HUES48 (cell line): ENCODE data around the gene KRT40.

Source experiments
- H3K27ac ChIP-seq: one replicate; pipeline ENCODE4 v1.7.0; 2013; ENCODE audit warnings: low read depth, low read length, inconsistent platforms
- H3K27me3 ChIP-seq: 2 replicates; pipeline ENCODE4 v1.6.1; 2013; ENCODE audit warnings: mild to moderate bottlenecking, low read length; ENCODE audit not compliant: control insufficient read depth, insufficient read depth
- H3K36me3 ChIP-seq: 2 replicates; pipeline ENCODE4 v1.6.1; 2013; ENCODE audit warnings: low read length; ENCODE audit not compliant: control insufficient read depth, insufficient read depth
- H3K4me1 ChIP-seq: 2 replicates; pipeline ENCODE4 v1.6.1; 2013; ENCODE audit warnings: mild to moderate bottlenecking, low read length; ENCODE audit not compliant: control insufficient read depth, insufficient read depth
- H3K4me3 ChIP-seq: 2 replicates; pipeline ENCODE4 v1.5.1; 2013; ENCODE audit warnings: mild to moderate bottlenecking, low read depth, low read length
- H3K9ac ChIP-seq: 2 replicates; pipeline ENCODE4 v1.6.1; 2013; ENCODE audit warnings: mild to moderate bottlenecking, low read depth, low read length, moderate library complexity
- H3K9me3 ChIP-seq: 2 replicates; pipeline ENCODE4 v1.6.1; 2013; ENCODE audit warnings: low read length; ENCODE audit not compliant: control insufficient read depth, insufficient read depth

Gene KRT40

GRCh38 chr17:40952154-40952553 is 32.0 kb downstream of the KRT40 start:
- no peaks in the 10 kb centered on the region for H3K9me3 ChIP-seq
- H3K4me1 ChIP-seq = peaks cover 9% of the 10 kb centered on the region
- H3K4me3 ChIP-seq = no peak overlapping the region
- no peak overlapping the region for H3K27ac ChIP-seq
- H3K36me3 ChIP-seq = no peaks in the 10 kb centered on the region
- H3K27me3 ChIP-seq = no peaks in the 10 kb centered on the region
- no peak overlapping the region for H3K9ac ChIP-seq

- Histone ChIP-seq H3K36me3 (no peaks in the 10 kb centered on the region), H3K9ac (no peak overlapping the region), H3K27me3 (no peaks in the 10 kb centered on the region), H3K4me1 (no peaks in the 10 kb centered on the region), H3K4me3 (no peak overlapping the region), H3K9me3 (no peaks in the 10 kb centered on the region), H3K27ac (no peak overlapping the region)
Measured at GRCh38 chr17:40951011-40951622, 33.0 kb downstream of the KRT40 start.

- H3K27me3 ChIP-seq = no peaks in the 10 kb centered on the region
- no peaks in the 10 kb centered on the region for H3K9me3 ChIP-seq
- no peaks in the 10 kb centered on the region for H3K36me3 ChIP-seq
- H3K9ac ChIP-seq = no peak overlapping the region
- no peak overlapping the region for H3K4me3 ChIP-seq
- no peaks in the 10 kb centered on the region for H3K4me1 ChIP-seq
- H3K27ac ChIP-seq = no peak overlapping the region
Measured at GRCh38 chr17:40950176-40950575, 34.0 kb downstream of the KRT40 start.

GRCh38 chr17:40949418-40949817 is 34.7 kb downstream of the KRT40 start:
- Histone ChIP-seq H3K27ac (no peak overlapping the region), H3K27me3 (no peaks in the 10 kb centered on the region), H3K4me3 (no peak overlapping the region), H3K36me3 (no peaks in the 10 kb centered on the region), H3K9ac (no peak overlapping the region), H3K4me1 (no peaks in the 10 kb centered on the region), H3K9me3 (no peaks in the 10 kb centered on the region)

- H3K4me1 ChIP-seq = no peaks in the 10 kb centered on the region
- no peaks in the 10 kb centered on the region for H3K36me3 ChIP-seq
- no peaks in the 10 kb centered on the region for H3K27me3 ChIP-seq
- no peak overlapping the region for H3K27ac ChIP-seq
- H3K9me3 ChIP-seq = no peaks in the 10 kb centered on the region
- H3K4me3 ChIP-seq = no peak overlapping the region
- no peak overlapping the region for H3K9ac ChIP-seq
Measured at GRCh38 chr17:40947929-40948328, 36.2 kb downstream of the KRT40 start.

GRCh38 chr17:40945414-40945813 is 38.7 kb downstream of the KRT40 start:
- no peaks in the 10 kb centered on the region for H3K9me3 ChIP-seq
- no peaks in the 10 kb centered on the region for H3K4me1 ChIP-seq
- no peak overlapping the region for H3K9ac ChIP-seq
- no peaks in the 10 kb centered on the region for H3K36me3 ChIP-seq
- H3K27ac ChIP-seq = no peak overlapping the region
- no peaks in the 10 kb centered on the region for H3K27me3 ChIP-seq
- H3K4me3 ChIP-seq = no peak overlapping the region

- Histone ChIP-seq H3K4me3 (no peak overlapping the region), H3K4me1 (no peaks in the 10 kb centered on the region), H3K9ac (no peak overlapping the region), H3K27ac (no peak overlapping the region), H3K27me3 (no peaks in the 10 kb centered on the region), H3K9me3 (no peaks in the 10 kb centered on the region), H3K36me3 (no peaks in the 10 kb centered on the region)
Measured at GRCh38 chr17:40944531-40944930, 39.6 kb downstream of the KRT40 start.

GRCh38 chr17:40942553-40942952 is 41.6 kb downstream of the KRT40 start:
- no peaks in the 10 kb centered on the region for H3K4me1 ChIP-seq
- H3K9ac ChIP-seq = no peak overlapping the region
- H3K27ac ChIP-seq = no peak overlapping the region
- H3K4me3 ChIP-seq = no peak overlapping the region
- H3K27me3 ChIP-seq = no peaks in the 10 kb centered on the region
- no peaks in the 10 kb centered on the region for H3K9me3 ChIP-seq
- no peaks in the 10 kb centered on the region for H3K36me3 ChIP-seq

- Histone ChIP-seq H3K4me1 (peaks cover 8% of the 10 kb centered on the region; the same call in 1 of the 2 replicates), H3K4me3 (no peak overlapping the region), H3K36me3 (no peaks in the 10 kb centered on the region), H3K27ac (no peak overlapping the region), H3K27me3 (no peaks in the 10 kb centered on the region), H3K9me3 (no peaks in the 10 kb centered on the region), H3K9ac (no peak overlapping the region)
Measured at GRCh38 chr17:40940266-40940665, 43.9 kb downstream of the KRT40 start.

GRCh38 chr17:40938981-40939380 is 45.1 kb downstream of the KRT40 start:
- H3K4me1 ChIP-seq = peaks cover 8% of the 10 kb centered on the region; the same call in 1 of the 2 replicates
- H3K9me3 ChIP-seq = no peaks in the 10 kb centered on the region
- H3K36me3 ChIP-seq = no peaks in the 10 kb centered on the region
- no peak overlapping the region for H3K4me3 ChIP-seq
- no peak overlapping the region for H3K27ac ChIP-seq
- H3K9ac ChIP-seq = no peak overlapping the region
- H3K27me3 ChIP-seq = no peaks in the 10 kb centered on the region

- no peak within 1 kb of the TSS for H3K4me3 ChIP-seq
- H3K9me3 ChIP-seq = no peaks in the 10 kb centered on the region
- no peaks in the 10 kb centered on the region for H3K27me3 ChIP-seq
- no peak within 1 kb of the TSS for H3K9ac ChIP-seq
- H3K36me3 ChIP-seq = no peaks in the 10 kb centered on the region
- H3K27ac ChIP-seq = no peak within 1 kb of the TSS
- peaks cover 8% of the 10 kb centered on the region; the same call in 1 of the 2 replicates for H3K4me1 ChIP-seq
Measured at GRCh38 chr17:40937384-40937819, 46.7 kb downstream of the KRT40 start, which contains the start of gene KRT23. Gene KRT23 (minus strand): TSS chr17:40937646. CDS start chr17:40936603, 1,043 bp downstream.
